Subcutaneous adipose tissue (tissue), 4 donors: ENCODE measurements around the gene CLPSL2. TPM values are rescaled to one million over a fixed set of nuclear protein-coding genes. Genes with fewer than 3 reads are reported as not detected.

Experiments used
- total RNA-seq, 4 donors: library from RNA; depleted of rRNA; stranded (reverse); fragments of >200 nt; gene quantifications; one replicate each; pipeline ENCODE4 v1.1.0, GENCODE V29; 2016
- TF ChIP-seq, protein P1 (sequence below): fragments of 450-650 bp; IDR thresholded peaks from one replicate; pipeline ENCODE4 v1.5.1; 2016; ENCODE audit warnings: low read depth, mild to moderate bottlenecking, control low read depth, antibody characterized with exemption, moderate library complexity

Gene CLPSL2
- total RNA-seq, 4 donors from 2014 or later: not detected

DNA sequence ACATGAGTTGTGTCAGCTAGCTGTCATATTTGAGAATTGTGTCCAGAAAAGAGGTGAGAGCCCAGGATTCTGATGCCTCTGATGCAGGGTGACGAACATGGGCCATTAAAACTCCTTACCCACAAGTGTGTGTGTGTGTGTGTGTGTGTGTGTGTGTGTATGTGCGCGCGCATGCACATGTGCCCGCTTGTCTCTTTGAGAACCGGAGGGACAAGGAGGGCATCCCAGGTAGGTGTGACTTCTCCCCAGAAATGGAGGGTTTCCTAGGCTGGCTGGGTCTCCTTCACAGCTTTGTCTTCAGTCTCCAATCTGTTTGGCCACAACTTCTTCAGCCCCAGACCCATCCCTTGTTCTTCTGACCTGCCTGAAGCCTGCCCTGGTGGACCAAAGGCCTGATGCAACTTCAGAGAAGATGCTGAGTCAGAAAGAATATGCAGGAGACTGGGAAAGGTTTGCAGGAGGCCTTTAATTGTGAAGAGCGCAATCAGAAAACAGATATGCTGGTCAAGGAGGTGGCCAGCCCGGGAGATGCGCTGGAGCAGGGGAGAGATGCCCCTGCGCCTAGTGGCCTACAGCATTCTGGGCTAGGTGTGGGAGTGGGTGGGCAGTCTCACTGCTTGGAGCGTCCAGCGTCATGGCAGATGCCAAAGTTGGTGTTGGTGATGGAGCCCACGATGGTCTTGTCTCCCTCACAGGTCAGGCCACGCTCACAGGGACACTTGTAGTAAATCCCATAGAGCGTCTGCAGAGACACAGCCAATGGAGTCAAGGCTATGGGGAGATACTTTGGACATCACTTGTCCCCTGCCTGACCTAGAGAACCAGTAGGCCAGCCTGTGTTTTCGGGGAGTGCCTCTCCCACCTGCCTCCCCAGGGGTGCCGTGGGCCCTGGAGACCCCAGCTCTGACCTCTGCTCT lies 18.4 kb downstream of the CLPSL2 start:
- TF ChIP-seq, protein P1, sequence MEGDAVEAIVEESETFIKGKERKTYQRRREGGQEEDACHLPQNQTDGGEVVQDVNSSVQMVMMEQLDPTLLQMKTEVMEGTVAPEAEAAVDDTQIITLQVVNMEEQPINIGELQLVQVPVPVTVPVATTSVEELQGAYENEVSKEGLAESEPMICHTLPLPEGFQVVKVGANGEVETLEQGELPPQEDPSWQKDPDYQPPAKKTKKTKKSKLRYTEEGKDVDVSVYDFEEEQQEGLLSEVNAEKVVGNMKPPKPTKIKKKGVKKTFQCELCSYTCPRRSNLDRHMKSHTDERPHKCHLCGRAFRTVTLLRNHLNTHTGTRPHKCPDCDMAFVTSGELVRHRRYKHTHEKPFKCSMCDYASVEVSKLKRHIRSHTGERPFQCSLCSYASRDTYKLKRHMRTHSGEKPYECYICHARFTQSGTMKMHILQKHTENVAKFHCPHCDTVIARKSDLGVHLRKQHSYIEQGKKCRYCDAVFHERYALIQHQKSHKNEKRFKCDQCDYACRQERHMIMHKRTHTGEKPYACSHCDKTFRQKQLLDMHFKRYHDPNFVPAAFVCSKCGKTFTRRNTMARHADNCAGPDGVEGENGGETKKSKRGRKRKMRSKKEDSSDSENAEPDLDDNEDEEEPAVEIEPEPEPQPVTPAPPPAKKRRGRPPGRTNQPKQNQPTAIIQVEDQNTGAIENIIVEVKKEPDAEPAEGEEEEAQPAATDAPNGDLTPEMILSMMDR: no peak

DNA sequence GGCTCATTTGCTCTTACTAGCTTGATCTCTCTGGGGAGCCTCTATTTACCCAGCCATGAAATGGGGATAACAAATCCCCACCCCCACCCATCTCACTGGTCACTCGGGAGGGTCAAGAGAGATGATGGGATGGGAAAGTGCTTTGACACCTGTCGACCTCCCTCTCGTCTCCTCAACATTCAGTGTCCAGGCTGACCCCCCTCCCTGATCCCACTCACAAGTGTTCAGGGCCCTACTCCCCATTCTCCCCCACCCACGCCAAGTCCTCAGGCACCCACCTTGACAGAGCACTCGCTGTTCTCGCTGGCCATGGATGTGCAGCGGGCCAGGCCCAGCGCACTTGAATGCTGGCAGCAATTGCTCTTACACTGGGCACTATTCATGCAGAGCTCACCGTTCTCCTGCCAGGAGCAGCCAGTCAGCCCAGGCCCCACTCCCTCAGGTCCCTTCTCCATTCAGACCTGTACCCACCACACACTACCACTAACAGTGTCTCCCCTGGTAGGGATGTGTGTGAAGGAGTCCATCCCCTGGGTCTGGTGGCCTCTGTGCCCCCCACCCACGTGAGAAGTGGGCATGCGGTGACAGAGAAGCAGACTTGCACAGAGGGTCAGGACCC lies 19.2 kb downstream of the CLPSL2 start:
- TF ChIP-seq, protein P1: no peak

DNA sequence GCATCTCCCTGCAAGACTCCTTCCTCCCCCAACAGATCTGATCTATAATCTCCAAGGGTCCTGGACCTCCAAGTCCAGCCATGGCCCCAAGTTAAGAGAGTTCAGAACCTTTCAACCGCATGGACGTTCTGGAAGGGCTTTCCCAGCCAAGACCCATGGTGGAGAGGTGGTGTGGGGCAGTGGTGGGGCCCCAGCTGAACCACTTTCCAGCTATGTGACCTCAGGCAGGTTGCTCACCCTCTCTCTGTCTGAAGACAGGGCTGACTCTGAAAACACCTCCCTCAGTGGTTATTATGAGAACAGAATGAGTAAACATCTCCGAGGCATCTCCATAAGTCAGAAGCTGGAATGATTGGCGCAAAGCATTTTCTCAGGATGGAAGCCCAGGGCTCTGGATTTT lies 19.8 kb downstream of the CLPSL2 start:
- TF ChIP-seq, protein P1: no peak

DNA sequence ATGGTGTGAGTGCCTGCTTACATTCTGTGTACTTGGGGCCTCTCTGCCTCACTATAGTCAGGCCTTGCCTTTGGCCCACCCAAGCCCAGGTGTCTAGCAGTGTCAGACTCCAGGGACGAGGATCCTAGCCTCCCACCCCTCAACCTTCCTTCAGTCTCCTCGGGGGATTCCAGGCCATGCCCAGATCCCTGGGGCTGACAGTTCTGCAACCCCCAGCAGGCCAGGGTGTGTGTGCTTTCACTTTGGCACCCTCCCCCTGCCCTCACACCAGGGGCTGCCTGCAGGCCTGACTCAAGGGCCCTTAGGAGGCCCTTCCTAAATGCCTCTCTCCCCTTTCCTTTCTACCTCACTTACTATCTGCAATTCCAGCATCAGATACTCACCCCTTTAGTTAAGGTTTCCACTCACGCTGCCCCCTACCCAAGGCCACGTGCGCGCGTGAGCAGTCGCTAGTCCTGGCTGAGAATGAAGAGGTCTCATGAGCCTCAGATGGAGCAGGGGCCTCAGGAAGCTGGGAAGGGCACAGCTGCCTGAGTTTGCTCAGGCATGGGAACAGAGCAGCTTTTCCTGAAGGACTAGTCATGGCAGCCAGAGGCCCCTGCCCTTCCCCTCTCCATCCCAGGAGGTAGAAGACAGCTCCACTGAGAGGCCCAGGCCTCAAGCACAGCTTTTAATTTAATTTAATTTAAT lies 21.6 kb downstream of the CLPSL2 start:
- TF ChIP-seq, protein P1: no peak

DNA sequence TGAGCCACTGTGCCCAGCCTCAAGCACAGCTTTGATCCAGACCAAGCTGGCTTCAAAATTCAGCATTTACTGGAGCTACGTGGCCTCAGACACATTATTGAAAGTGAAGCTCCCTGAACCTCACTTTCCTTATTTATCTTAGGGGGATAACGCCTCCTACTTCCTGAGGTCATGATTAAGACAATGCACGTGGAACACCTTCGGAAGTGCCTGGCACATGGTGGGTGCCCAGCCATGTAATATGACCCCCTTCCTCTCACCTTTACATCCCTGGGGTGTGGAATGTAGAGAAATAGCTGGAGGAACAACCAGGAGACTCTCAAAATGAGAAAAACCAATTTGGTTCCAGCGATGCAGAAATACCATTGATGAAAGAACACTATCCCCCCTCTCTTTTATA lies 22.3 kb downstream of the CLPSL2 start:
- TF ChIP-seq, protein P1: no peak

DNA sequence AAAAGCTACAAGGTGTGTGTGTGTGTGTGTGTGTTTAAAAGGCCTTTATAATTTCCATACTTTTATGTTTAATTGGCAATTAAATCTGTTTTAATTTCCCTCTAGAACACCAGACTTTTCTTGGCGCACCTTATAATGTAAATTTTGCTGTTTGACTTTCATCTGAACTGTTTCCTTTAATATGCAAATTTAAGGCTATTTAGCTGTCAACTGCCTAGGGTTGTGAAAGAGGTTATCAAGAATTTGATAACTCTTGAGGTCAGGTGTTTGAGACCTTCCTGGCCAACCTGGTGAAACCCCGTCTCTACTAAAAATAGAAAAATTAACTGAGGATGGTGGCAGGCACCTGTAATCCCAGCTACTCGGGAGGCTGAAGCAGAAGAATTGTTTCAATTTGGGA lies 24.8 kb downstream of the CLPSL2 start:
- TF ChIP-seq, protein P1: no peak
